ENCODE data around the gene PBX3. TPM values are rescaled to one million over a fixed set of nuclear protein-coding genes. Genes with fewer than 3 reads are reported as not detected.

Gene PBX3
- total RNA-seq, 1 donor from 2014 or later: 46.1 TPM

DNA sequence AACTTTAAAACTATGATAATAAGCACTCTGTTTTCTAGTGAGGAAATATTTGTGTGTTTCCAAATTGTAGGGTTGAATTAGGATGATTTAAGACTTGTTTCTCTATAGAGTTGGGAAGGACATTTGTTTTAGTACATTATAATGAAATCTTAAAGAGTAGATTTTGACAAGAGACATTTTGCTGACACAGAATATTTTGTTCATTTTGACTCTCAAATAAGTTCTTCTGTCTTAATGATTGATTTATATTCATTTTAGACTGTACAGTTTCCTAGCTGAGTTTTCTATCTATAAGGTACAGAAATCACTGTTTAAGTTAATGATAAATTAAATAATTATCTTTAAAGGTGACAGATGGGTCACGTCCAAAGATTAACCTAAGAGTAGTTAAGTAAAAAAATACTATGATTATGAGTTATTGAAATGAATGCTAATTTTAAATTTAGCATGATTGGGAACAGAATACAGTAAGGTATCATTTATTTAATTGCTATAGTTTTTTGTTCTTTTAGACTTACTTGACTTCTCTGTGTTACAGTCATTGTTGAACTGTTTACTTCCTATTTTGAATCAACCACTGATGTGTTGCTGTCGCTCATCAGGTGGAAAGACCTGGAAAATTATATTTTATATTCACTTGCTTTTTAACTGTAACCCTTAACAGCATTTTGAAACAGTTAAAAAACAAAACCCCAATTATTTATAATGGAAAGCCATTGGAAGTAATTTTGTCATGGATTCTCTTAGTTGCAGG, 19.5 kb downstream of the PBX3 start:
- ATAC-seq: no peak
- Histone ChIP-seq H3K27ac (no peak overlapping the region), H3K9me3 (no peaks in the 10 kb centered on the region), H3K4me1 (peaks cover 20% of the 10 kb centered on the region), H3K36me3 (no peaks in the 10 kb centered on the region), H3K27me3 (ENCODE audit: low read depth) (no peaks in the 10 kb centered on the region), H3K4me3 (no peak overlapping the region)
- DNase-seq: no peak
- intact Hi-C loops (cut with DNase I): no loop called here
- TF ChIP-seq, protein P1, sequence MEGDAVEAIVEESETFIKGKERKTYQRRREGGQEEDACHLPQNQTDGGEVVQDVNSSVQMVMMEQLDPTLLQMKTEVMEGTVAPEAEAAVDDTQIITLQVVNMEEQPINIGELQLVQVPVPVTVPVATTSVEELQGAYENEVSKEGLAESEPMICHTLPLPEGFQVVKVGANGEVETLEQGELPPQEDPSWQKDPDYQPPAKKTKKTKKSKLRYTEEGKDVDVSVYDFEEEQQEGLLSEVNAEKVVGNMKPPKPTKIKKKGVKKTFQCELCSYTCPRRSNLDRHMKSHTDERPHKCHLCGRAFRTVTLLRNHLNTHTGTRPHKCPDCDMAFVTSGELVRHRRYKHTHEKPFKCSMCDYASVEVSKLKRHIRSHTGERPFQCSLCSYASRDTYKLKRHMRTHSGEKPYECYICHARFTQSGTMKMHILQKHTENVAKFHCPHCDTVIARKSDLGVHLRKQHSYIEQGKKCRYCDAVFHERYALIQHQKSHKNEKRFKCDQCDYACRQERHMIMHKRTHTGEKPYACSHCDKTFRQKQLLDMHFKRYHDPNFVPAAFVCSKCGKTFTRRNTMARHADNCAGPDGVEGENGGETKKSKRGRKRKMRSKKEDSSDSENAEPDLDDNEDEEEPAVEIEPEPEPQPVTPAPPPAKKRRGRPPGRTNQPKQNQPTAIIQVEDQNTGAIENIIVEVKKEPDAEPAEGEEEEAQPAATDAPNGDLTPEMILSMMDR (IDR thresholded peaks at IDR 0.05): no peak

DNA sequence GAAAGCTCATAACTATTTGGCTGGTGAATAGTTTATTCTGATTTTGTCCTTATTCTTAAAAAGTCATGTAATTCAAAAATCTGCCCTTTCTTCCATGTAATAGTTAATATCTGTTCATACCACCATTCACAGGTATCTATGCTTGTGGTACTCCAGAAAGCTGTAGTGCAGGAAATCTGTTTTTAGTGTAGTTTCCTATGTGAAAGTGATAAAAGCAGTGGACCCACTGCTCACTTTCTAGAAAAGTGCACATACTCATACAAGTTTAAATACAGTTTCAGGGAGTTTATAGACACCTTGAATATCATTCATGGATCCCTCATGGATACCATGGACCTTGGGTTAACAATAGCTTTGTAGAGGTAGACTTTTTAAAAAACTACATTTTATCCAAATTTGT, 20.2 kb downstream of the PBX3 start:
- TF ChIP-seq, protein P1 (IDR thresholded peaks at IDR 0.05): no peak
- no peak for ATAC-seq
- intact Hi-C loops (cut with DNase I): no loop called here

DNA sequence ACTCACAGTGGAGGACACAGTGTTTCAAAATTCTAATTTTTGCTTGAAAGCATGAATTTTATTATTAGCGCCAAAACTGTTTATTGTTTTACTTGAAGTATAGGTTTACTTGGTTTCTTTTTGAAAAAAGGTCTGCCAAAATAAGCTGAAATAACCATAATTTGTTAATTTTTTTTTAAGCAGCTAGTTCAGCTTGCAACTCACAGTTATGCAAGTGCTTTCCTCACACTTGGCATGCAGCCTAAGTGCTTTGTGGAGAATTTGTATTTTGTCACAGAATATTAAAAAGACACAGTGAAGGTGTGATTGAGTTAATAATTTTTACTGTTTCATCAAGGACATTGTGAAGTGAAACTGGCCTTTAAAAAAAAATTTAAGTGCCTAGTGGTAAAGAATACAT, 21.6 kb downstream of the PBX3 start:
- Histone ChIP-seq H3K36me3 (no peaks in the 10 kb centered on the region), H3K9me3 (no peaks in the 10 kb centered on the region), H3K27ac (no peak overlapping the region), H3K4me1 (peaks cover 3% of the 10 kb centered on the region), H3K4me3 (no peak overlapping the region), H3K27me3 (ENCODE audit: low read depth) (no peaks in the 10 kb centered on the region)
- ATAC-seq (no peak), DNase-seq (no peak)
- intact Hi-C loops (cut with DNase I): no loop called here
- TF ChIP-seq, protein P1 (IDR thresholded peaks at IDR 0.05): no peak

More for the DNA sequence above, 20.2 kb downstream of the PBX3 start:
- no peaks in the 10 kb centered on the region for H3K27me3 ChIP-seq (ENCODE audit: low read depth)
- DNase-seq: no peak
- no peak overlapping the region for H3K4me3 ChIP-seq
- H3K27ac ChIP-seq: no peak overlapping the region
- H3K4me1 ChIP-seq: peaks cover 18% of the 10 kb centered on the region
- no peaks in the 10 kb centered on the region for H3K36me3 ChIP-seq
- H3K9me3 ChIP-seq: no peaks in the 10 kb centered on the region

DNA sequence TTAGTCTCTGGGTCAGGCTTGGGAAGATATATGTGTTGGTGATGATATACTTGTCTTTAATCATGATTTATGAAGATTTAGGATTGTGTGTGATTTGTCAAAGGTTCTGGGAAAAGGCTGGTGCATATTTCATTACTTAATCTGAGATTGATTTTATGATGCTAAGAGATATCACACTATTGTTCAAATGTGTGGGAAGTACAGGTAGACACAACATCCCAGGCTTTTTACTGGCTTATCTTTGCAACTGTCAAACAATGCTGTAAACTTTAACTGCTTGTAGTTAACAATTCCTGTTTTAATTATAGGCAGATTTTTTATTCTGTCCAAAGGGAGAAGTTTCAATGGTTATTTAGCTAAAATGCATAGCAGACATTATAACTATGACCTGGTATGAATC, 23.9 kb downstream of the PBX3 start:
- TF ChIP-seq, protein P1 (IDR thresholded peaks at IDR 0.05): no peak
- Histone ChIP-seq H3K36me3 (no peaks in the 10 kb centered on the region), H3K4me3 (no peak overlapping the region), H3K27ac (no peak overlapping the region), H3K9me3 (no peaks in the 10 kb centered on the region), H3K4me1 (no peaks in the 10 kb centered on the region), H3K27me3 (ENCODE audit: low read depth) (no peaks in the 10 kb centered on the region)
- intact Hi-C loops (cut with DNase I): no loop called here
- DNase-seq: no peak
- ATAC-seq: no peak

DNA sequence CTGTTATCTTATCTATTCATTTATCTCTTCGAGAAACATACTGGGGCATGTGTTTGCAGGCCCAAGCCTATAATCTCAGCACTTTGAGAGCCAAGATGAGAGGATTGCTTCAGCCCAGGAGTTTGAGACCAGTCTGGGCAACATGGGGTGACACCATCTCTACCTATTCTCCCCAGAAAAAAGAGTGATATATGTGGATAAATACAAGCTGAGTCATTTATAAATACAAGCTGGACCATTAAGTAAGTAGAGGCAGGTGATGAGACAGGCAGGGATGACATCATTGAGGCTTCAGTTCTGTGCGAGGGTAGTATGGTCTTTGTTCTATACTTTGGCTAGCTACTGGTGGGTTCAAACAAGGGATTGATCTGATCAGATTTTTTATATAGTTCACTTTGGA, 25.6 kb downstream of the PBX3 start:
- TF ChIP-seq, protein P1 (IDR thresholded peaks at IDR 0.05): no peak
- DNase-seq (no peak), ATAC-seq (no peak)
- intact Hi-C loops (cut with DNase I): no loop called here
- H3K27ac ChIP-seq: no peak overlapping the region
- H3K9me3 ChIP-seq: no peaks in the 10 kb centered on the region
- H3K27me3 ChIP-seq (ENCODE audit: low read depth): no peaks in the 10 kb centered on the region
- no peaks in the 10 kb centered on the region for H3K36me3 ChIP-seq
- no peak overlapping the region for H3K4me3 ChIP-seq
- H3K4me1 ChIP-seq: no peaks in the 10 kb centered on the region

Measured in lower lobe of right lung (tissue), 2 donors.